GM18909 (cell line): ENCODE results near the gene GPER1.
A peak's percentile ranks its signal among the peaks of the same experiment; 100 is the strongest.

ENCODE experiments used
- ATAC-seq: cut with Tn5 transposase; IDR thresholded peaks from one replicate; pipeline ENCODE4 v1.9.1; 2021; ENCODE audit warnings: mild to moderate bottlenecking; ENCODE audit not compliant: unreplicated experiment, poor library complexity

GPER1 gene

GRCh38 chr7:1053816-1054370 is 34.0 kb upstream of the GPER1 start:
- ATAC-seq = no peak

DNA sequence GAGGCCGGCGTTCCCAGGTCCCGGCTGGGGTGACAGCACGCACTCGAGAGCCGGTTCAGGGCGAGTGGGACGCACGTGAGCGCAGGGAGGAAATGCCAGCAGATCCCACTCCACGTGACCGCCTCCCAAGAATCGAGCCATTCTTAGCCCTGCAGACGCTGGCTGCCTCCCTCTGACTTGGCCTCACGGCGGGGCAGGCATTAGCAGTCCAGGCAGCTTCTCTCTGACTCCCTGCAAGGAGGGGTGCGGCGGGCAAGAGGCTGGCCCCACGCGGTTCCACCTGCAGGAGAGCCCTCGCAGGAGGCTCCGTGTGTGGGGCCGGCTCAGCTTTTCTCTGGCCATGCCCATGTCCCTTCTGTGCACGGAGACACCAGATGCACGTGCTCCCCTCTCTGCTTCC is 33.5 kb upstream of the GPER1 start:
- ATAC-seq = no peak

GRCh38 chr7:1054861-1055450 is 33.0 kb upstream of the GPER1 start:
- no peak for ATAC-seq

GRCh38 chr7:1055491-1055955 is 32.4 kb upstream of the GPER1 start:
- no peak for ATAC-seq

GRCh38 chr7:1055956-1056784 is 31.7 kb upstream of the GPER1 start:
- no peak for ATAC-seq

- ATAC-seq = no peak
These were observed 31.0 kb upstream of the GPER1 start for GRCh38 chr7:1056785-1057410.

DNA sequence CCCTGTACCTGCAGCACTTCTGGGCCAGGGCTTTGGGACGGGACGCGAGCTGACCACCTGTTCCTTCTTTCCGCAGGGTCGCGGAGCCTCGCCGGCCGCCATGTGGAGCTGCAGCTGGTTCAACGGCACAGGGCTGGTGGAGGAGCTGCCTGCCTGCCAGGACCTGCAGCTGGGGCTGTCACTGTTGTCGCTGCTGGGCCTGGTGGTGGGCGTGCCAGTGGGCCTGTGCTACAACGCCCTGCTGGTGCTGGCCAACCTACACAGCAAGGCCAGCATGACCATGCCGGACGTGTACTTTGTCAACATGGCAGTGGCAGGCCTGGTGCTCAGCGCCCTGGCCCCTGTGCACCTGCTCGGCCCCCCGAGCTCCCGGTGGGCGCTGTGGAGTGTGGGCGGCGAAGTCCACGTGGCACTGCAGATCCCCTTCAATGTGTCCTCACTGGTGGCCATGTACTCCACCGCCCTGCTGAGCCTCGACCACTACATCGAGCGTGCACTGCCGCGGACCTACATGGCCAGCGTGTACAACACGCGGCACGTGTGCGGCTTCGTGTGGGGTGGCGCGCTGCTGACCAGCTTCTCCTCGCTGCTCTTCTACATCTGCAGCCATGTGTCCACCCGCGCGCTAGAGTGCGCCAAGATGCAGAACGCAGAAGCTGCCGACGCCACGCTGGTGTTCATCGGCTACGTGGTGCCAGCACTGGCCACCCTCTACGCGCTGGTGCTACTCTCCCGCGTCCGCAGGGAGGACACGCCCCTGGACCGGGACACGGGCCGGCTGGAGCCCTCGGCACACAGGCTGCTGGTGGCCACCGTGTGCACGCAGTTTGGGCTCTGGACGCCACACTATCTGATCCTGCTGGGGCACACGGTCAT is 30.3 kb upstream of the GPER1 start:
- no peak for ATAC-seq

DNA sequence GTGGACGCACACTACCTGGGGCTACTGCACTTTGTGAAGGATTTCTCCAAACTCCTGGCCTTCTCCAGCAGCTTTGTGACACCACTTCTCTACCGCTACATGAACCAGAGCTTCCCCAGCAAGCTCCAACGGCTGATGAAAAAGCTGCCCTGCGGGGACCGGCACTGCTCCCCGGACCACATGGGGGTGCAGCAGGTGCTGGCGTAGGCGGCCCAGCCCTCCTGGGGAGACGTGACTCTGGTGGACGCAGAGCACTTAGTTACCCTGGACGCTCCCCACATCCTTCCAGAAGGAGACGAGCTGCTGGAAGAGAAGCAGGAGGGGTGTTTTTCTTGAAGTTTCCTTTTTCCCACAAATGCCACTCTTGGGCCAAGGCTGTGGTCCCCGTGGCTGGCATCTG is 29.6 kb upstream of the GPER1 start:
- no peak for ATAC-seq

GRCh38 chr7:1058821-1059199 is 29.1 kb upstream of the GPER1 start:
- ATAC-seq = no peak

- ATAC-seq = no peak
These were observed 28.5 kb upstream of the GPER1 start for GRCh38 chr7:1059200-1060091.

DNA sequence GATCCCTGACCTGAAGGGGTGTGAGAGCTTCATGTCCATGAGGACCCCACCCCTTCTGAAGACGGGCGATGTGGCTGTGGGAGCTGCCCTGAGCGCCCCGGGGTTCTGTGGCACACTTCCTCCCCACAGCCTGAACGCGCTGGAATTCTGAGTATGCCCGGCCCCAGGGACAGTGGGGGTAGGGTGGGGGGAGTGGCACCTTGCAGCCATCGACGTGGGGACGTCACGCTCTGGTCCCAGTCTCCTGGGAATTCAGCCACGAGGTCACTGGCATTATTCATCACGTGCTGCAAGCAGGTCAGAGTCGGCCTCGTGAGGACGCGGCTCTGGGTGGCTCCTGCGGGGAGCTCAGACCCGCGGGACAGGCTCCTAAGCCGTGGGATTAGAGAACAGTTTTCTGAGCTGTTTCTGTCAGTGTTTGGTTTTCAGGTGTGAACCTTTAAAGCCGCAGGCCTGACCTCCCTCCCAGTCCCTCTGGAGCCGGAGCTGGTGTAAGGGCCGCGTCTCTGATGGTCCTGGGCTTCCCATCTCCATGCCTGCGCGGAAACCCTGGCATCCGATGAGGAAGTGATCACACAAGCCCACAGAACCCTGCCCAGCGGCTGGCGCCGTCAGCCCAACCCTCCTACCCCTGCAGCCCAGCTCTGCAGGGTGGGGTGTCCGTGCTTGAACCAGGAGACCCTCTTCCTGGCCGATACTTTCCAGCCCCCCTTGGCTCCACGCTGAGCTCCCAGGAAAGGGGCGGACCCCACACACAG is 27.4 kb upstream of the GPER1 start:
- no peak for ATAC-seq

- no peak for ATAC-seq
These were observed 26.7 kb upstream of the GPER1 start for GRCh38 chr7:1061180-1061579.

GRCh38 chr7:1062296-1063294 is 25.3 kb upstream of the GPER1 start:
- ATAC-seq = peak; percentile 55

DNA sequence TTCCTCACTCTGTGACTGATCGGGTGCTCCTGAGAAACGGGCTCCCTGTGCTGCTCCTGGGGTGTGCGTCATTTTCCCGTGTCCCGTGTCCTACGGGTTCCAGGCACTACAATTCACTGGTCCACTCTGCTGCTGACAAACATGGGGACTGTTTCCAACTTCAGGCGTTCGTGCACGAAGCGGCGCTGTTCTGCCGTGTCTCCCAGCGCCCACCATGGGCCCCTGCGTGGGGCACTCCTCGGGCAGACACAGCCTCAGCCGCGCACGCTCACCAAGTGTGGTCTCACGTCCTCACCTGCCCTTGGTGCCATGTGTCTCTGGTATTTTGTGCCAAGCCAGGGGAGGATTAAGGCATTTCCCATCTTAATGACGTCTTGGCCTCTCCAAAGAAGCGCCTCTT is 24.6 kb upstream of the GPER1 start:
- no peak for ATAC-seq

GRCh38 chr7:1064581-1064980 is 23.3 kb upstream of the GPER1 start:
- no peak for ATAC-seq

DNA sequence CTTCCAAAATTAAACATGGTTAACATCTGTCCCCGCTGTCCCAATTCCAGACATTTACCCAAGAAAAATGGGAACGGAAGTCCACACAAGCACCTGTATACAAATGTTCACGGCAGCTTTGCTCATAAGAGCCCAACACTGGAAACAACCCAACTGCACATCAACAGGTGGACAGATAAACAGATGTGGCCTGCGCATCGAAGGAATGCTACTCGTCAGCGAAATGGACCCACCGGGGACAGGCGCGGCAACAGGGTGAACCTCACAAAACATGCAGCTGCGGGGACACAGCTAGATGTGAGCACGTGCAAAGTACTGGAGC is 22.7 kb upstream of the GPER1 start:
- ATAC-seq = no peak

DNA sequence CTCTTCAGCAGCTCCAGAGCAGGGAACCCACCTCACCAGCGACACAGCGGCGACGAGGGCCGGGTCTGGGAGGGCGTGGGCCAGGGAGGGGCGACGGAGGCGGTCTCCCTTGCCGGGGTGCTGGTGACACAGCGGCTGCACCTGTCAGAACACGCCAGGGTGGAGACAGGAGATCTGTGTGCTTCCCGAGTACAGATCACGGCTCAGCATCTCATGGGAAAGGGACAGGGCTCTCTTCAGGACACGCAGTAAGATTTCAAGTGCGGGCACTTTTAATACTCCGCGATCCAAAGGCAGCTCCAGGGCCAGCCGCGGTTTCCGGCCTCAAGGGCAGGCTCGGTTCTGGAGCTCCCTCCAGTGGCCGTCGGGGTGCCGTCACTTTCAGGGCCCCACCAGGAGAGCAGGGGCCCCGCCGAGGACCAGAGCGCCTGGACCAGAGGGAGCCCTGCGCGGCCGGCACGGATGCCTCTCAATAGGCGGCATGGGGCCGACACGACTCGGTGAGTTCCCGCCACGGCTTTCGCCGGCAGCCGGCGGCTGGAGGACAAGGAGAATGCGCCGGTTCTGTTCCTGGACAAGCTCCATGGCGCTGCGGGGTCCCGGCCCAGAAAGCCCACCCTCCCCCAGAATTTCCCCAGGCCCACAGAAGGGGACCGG is 22.2 kb upstream of the GPER1 start:
- ATAC-seq = peak; percentile 62
